Natural killer cell (primary cell): ENCODE data around the gene PGS1. TPM values are rescaled to one million over a fixed set of nuclear protein-coding genes. Genes with fewer than 3 reads are reported as not detected.

ENCODE experiments used
- ATAC-seq, 3 donors: fragments of 150-1000 bp in 2 of 3; fragments of 200-7000 bp in 1 of 3; cut with Tn5 transposase; 1 replicate in 1 of 3; 2 replicates in 2 of 3; pipeline ENCODE4 v1.10.0; 2021; ENCODE audit warnings: mild to moderate bottlenecking in 2 of 3, moderate library complexity in 2 of 3
- DNase-seq, 2 donors: peaks; one replicate each; pipeline versions ENCODE4 v3.0.0 to v3.0.0-alpha.2; 2013 to 2021; ENCODE audit warnings: mixed read lengths in 1 of 2
- H3K27ac ChIP-seq: one replicate; pipeline ENCODE4 v1.5.1; 2013; ENCODE audit warnings: mild to moderate bottlenecking, low read length
- H3K27me3 ChIP-seq: one replicate; pipeline ENCODE4 v1.6.1; 2013; ENCODE audit warnings: low read length; ENCODE audit not compliant: control insufficient read depth, insufficient read depth
- H3K36me3 ChIP-seq: one replicate; pipeline ENCODE4 v1.6.1; 2013; ENCODE audit warnings: low read length; ENCODE audit not compliant: control insufficient read depth, insufficient read depth
- H3K4me1 ChIP-seq: one replicate; pipeline ENCODE4 v1.6.1; 2013; ENCODE audit warnings: low read length; ENCODE audit not compliant: control insufficient read depth, insufficient read depth
- H3K4me3 ChIP-seq: one replicate; pipeline ENCODE4 v1.5.1; 2013; ENCODE audit warnings: low read length
- H3K9me3 ChIP-seq: one replicate; pipeline ENCODE4 v1.6.1; 2013; ENCODE audit warnings: low read length; ENCODE audit not compliant: control insufficient read depth, insufficient read depth
- H3K27ac Mint-ChIP-seq, 2 donors: one replicate each; pipeline ENCODE4 v1.8.0; 2022; ENCODE audit warnings: mild to moderate bottlenecking in 2 of 2, mixed read lengths in 2 of 2, moderate library complexity in 1 of 2
- H3K27me3 Mint-ChIP-seq, 2 donors: one replicate each; pipeline ENCODE4 v1.8.0; 2022; ENCODE audit warnings: low read depth in 2 of 2, mixed read lengths in 2 of 2
- H3K36me3 Mint-ChIP-seq: one replicate; pipeline ENCODE4 v1.8.0; 2022; ENCODE audit warnings: mixed read lengths
- H3K4me1 Mint-ChIP-seq, 2 donors: one replicate each; pipeline ENCODE4 v1.8.0; 2022; ENCODE audit warnings: mixed read lengths in 2 of 2
- H3K4me3 Mint-ChIP-seq: one replicate; pipeline ENCODE4 v1.8.0; 2022; ENCODE audit warnings: mild to moderate bottlenecking, moderate library complexity, mixed read lengths
- H3K9me3 Mint-ChIP-seq, 2 donors: one replicate each; pipeline ENCODE4 v1.8.0; 2022; ENCODE audit warnings: mixed read lengths in 2 of 2
- CTCF ChIP-seq: fragments of 200-600 bp; IDR thresholded peaks from one replicate; pipeline ENCODE4 v1.8.0; 2022; ENCODE audit warnings: antibody characterized with exemption
- WGBS: methylation state at CpG from one replicate; pipeline ENCODE4 v1.1.7; 2013; ENCODE audit warnings: missing lambda C conversion rate; ENCODE audit not compliant: insufficient coverage; 5-methylcytosine and 5-hydroxymethylcytosine counted together
- intact Hi-C: fragments of 100-400 bp; cut with micrococcal nuclease; formaldehyde crosslinking; loops from one replicate; pipeline ENCODE4 v1.14.2; 2022
- total RNA-seq, 4 donors: library from RNA; stranded (reverse); fragments of 120-200 nt in 1 of 4; gene quantifications; one replicate each; pipeline versions ENCODE4 v1.2.3 to v1.2.4, GENCODE V29; 2013 to 2022

PGS1 gene
- total RNA-seq, 3 donors from 2014 or later (not counting 1 experiment from before 2014, with no cell fraction given): 47.9 to 53.6 (median 48.3) TPM

GRCh38 chr17:78408476-78409050 lies 30.1 kb downstream of the PGS1 start:
- DNase-seq: no peak
- intact Hi-C loops: no loop called here
- ATAC-seq: no peak
- no peaks in the 10 kb centered on the region for H3K27me3 ChIP-seq
- H3K9me3 ChIP-seq: no peaks in the 10 kb centered on the region
- H3K4me1 ChIP-seq: peaks cover 30% of the 10 kb centered on the region
- no peak overlapping the region for H3K27ac ChIP-seq
- Mint-ChIP-seq H3K9me3 (no peaks in the 10 kb centered on the region), H3K4me1 (peaks cover 39 to 57% of the 10 kb centered on the region in 2 donors), H3K27me3 (no peaks in the 10 kb centered on the region), H3K36me3 (no peaks in the 10 kb centered on the region), H3K27ac (peak overlapping the region; percentile 48 to 72), H3K4me3 (no peak overlapping the region)
- 95% methylated on average over 23 of the region's 23 CpGs for WGBS
- no peak for TF ChIP-seq CTCF
- H3K4me3 ChIP-seq: no peak overlapping the region
- H3K36me3 ChIP-seq: peaks cover 39% of the 10 kb centered on the region

GRCh38 chr17:78409191-78409928 lies 30.9 kb downstream of the PGS1 start:
- DNase-seq: no peak
- Histone ChIP-seq H3K4me3 (no peak overlapping the region), H3K27me3 (no peaks in the 10 kb centered on the region), H3K9me3 (no peaks in the 10 kb centered on the region), H3K36me3 (peaks cover 36% of the 10 kb centered on the region), H3K27ac (no peak overlapping the region), H3K4me1 (peaks cover 38% of the 10 kb centered on the region)
- no peak for TF ChIP-seq CTCF
- H3K27me3 Mint-ChIP-seq: no peaks in the 10 kb centered on the region
- ATAC-seq: no peak
- no peaks in the 10 kb centered on the region for H3K9me3 Mint-ChIP-seq
- intact Hi-C loops: no loop called here
- H3K4me1 Mint-ChIP-seq: peaks cover 47 to 65% of the 10 kb centered on the region in 2 donors
- H3K27ac Mint-ChIP-seq: peak overlapping the region; percentile 48 to 72
- 82% methylated on average over 12 of the region's 12 CpGs for WGBS
- H3K4me3 Mint-ChIP-seq: no peak overlapping the region
- no peaks in the 10 kb centered on the region for H3K36me3 Mint-ChIP-seq

GRCh38 chr17:78411241-78411857 lies 32.9 kb downstream of the PGS1 start:
- DNase-seq: no peak
- Histone ChIP-seq H3K4me1 (peaks cover 57% of the 10 kb centered on the region), H3K36me3 (peaks cover 27% of the 10 kb centered on the region), H3K27ac (no peak overlapping the region), H3K4me3 (no peak overlapping the region), H3K27me3 (no peaks in the 10 kb centered on the region), H3K9me3 (no peaks in the 10 kb centered on the region)
- Mint-ChIP-seq H3K9me3 (no peaks in the 10 kb centered on the region), H3K27me3 (no peaks in the 10 kb centered on the region), H3K36me3 (no peaks in the 10 kb centered on the region), H3K27ac (peak overlapping the region in 1 of 2 donors; percentile 38), H3K4me3 (no peak overlapping the region), H3K4me1 (peaks cover 47 to 75% of the 10 kb centered on the region in 2 donors)
- intact Hi-C loops: no loop called here
- no peak for TF ChIP-seq CTCF
- no peak for ATAC-seq
- 95% methylated on average over 17 of the region's 17 CpGs for WGBS
